ENCODE data around the gene PDE6D.
A peak's percentile ranks its signal among the peaks of the same experiment; 100 is the strongest.
"Not testable (repeated sequence)": the region's sequence is repeated elsewhere in the genome, so short reads cannot be mapped to it uniquely, and the experiment has no call there.

The PDE6D gene

GRCh38 chr2:231718799-231719198 is 62.3 kb downstream of the PDE6D start:
- no peak for DNase-seq

DNA sequence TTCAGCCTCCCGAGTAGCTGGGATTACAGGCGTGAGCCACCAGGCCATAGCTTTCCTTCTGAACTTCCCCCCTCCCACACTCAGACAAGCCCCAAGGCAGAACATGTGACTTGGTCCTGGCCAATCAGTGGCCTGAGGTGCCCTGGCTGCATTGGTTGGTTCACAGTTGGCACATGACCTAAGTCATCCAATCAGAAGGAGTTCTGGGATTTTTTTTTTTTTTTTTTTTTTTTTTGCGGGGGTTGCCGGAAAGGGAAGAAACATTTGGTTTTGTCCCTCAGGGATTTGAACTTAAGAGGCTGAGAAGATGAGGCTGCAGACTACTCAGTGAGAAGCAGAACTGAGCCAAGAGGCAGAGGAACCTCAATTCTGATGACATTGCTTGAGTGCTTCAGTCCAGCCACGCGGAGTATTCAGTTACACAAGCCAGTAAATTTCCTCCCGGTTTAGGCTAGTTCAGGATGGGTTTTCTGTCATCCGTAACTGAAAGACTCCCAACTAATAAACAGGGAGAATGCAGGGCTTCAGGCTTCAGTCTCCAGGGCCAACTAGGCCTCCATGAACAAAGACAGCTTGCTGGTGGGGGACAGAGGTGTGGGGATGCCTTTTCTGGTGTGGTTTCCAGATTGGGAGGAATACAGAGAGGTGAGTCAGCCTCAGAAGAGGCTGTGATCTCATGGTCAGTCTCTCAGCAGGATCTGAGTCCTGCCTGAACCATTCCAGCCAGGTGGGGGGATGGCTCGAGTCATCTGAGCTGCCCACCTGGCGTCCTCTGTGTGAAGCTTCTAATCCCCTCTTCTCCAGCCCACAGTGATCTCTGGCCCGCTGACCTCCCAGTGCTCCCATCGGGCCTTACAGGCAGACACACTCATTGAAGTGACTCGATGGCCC is 63.6 kb downstream of the PDE6D start:
- no peak for DNase-seq

DNA sequence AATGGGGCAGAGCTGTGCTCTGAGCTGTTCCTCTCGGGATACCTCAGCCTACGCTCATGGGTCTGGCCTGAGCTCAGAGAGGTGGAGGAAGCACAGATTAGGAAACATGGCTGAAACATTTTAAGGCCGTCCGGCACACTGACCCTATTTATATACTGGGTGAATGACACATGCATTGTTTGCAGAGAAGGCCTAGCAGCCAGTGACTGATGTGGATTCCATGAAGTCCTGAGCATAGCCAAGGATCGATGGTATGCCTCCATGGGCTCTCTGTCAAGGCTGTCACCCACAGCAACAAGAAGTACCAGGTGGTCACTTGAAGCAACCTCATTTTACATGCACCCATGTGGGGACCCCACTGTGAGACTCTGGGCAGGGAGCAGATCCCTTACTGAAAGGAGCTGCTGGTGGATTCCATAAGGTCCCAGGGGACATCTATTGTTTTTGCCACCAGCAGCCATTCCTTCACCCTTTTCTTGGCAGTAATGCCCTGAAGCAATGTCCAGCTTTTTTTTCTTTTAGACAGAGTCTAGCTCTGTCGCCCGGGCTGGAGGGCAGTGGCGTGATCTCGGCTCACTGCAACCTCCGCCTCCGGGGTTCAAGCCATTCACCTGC is 64.3 kb downstream of the PDE6D start:
- no peak for DNase-seq

DNA sequence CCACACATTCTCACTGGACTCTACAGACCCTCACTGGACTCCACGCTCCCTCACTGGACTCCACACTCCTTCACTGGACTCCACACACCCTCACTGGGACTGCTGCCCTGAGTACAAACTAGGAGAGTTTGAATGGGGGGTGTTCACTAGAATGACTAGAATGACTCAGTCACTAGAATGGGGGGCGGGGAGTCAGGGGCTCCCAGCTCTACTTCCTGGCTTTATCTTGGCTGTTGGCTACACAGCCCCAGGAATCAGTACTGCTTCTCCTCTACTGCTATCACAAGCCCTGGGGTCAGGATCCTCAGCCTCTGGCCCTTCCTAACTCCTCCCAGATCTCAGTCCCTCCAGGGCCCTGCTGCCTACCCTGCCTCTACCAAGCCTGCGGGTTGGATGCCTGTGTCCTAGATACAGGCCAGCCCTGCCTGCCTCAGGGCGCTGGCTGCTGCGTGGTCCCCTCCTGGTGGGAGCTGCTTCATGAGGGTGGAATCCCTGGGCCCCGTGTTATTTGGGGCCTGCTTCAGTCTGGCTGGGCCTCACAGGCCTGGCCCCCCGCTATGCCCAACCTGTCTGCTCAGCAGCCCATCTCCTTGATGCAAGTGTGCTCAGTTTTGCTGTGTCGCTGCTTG is 65.0 kb downstream of the PDE6D start:
- DNase-seq = no peak

GRCh38 chr2:231715499-231715837 is 65.6 kb downstream of the PDE6D start:
- no peak for DNase-seq

DNA sequence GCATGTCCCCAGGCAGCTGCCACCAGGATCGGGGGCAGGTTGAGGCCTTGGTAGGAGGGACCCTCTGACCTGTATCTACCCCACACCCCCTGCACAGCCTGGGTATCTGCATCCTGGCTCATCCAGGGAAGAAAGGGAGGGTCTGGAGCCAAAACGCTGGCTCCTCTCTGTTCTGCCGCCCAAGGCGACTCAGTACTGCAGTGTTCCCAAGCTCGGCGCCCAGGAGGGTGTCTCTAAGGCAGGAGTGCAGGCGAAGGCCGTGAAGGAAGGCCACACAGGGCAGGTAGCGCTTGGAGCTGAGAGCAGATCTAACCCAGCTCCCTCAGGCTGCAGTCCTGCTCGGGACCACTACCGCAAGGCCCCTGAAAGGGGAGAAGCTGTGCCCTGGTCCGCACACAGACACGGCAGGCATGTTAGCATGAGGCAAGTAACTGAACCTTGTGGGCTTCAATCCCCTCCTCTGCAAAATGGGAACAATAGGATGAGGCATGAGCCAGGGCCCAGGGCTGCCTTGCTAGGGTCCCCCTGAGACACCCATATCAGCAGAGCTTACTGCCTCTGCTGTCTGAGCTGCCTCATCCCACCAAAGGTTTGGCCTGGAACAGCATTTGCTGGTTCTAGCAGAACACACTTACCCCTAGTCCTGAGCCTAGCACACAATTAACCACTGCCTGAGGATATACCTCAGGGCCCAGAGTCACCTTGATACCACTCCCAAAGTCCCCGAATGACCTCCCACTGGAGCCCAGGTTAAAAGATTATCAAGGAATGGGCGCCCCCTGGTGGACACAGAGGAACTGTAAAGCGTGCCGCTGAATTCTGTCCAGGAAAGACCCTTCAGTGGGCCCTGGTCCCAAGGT is 66.2 kb downstream of the PDE6D start:
- no peak for DNase-seq

GRCh38 chr2:231713730-231714638 is 67.1 kb downstream of the PDE6D start:
- DNase-seq = no peak

GRCh38 chr2:231713406-231713729 is 67.7 kb downstream of the PDE6D start:
- not testable (repeated sequence) for DNase-seq

DNA sequence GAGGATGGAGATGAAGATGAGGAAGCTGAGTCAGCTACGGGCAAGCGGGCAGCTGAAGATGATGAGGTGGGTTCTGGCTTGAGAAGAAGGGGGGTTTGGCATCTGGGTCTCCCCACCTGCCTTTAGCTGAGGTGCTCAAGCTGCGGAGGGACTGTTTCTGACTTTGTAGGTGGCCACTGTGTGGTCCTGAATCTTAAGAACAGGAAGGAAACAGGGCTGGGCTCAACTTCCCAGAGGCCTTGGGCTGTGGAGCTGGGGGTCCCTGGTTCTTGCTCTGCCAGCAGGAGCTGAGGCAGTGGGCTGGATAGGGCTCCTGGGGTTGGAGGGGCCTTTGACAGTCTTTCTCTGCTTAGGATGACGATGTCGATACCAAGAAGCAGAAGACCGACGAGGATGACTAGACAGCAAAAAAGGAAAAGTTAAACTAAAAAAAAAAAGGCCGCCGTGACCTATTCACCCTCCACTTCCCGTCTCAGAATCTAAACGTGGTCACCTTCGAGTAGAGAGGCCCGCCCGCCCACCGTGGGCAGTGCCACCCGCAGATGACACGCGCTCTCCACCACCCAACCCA is 68.5 kb downstream of the PDE6D start:
- not testable (repeated sequence) for DNase-seq

DNA sequence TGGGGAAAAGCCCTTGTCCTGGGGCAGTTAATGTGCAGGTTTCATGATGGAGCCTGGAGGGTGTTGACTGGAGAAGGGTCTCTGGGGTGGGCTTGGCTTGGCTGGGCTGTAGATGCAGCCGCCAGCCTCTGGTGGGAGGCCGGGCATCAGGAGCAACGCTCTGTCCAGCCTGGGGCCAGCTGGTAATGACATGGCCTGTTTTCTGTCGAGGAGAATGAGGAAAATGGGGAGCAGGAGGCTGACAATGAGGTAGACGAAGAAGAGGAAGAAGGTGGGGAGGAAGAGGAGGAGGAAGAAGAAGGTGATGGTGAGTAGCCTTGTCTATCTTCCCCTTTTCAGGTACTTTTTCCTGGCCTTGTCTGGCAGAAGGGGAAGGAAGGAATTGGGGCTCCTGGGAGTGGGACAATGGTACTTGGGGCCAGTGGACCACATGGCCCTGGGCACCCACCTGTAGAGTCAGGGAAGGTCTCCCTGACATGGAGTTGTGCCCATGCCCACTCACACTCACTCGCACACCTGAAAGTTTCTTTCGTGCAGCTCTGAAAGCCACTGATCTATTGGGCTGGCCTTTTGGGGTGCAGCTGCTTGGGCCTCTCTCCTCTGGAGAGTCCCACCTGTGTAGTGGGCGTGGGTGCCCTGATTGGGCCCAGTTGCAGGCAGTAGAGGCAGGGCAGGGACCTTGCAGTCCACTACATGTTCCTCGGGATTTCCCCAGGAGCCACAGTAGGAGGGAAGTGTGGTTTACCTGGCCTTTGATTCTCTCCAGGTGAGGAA is 69.2 kb downstream of the PDE6D start:
- DNase-seq = no peak

DNA sequence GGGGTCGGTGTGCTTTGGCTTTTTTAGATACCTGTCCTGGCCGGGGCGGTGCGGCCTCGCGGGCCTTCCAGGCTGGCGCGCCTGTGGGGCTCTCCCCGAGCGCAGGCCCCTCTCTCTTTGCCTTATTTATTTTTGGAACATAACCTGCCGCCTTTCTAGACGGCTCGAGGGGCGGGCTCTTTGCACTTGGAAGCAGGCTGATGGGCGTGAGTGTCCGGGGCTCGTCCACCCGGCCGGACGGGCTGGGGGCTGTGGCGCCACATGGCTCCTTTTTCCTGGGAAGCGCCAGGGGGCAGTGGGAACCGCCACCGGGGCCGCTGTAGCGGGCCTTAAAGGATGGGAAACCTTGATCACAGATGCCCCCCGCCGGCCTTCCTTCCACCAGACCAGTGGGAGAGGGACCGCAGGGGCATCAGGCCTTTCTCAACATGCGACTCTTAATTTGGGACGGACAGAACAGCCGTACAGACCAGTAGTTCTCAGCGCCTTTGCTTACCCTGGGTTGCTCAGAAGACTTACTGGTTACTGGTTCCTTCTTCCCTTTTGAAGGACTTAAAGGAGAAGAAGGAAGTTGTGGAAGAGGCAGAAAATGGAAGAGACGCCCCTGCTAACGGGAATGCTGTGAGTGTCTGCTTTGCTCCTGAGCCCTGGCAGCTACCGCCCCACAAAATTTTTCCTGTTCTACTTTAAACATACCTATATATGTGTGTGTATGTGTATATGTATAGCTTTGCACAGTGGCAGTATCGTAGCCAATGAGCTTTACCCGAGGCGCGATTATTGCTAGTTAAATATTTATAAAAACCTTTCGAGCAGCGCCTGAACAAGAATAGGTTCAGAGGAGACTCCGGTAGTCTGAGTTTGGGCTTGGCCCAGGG is 70.0 kb downstream of the PDE6D start:
- DNase-seq = no peak

DNA sequence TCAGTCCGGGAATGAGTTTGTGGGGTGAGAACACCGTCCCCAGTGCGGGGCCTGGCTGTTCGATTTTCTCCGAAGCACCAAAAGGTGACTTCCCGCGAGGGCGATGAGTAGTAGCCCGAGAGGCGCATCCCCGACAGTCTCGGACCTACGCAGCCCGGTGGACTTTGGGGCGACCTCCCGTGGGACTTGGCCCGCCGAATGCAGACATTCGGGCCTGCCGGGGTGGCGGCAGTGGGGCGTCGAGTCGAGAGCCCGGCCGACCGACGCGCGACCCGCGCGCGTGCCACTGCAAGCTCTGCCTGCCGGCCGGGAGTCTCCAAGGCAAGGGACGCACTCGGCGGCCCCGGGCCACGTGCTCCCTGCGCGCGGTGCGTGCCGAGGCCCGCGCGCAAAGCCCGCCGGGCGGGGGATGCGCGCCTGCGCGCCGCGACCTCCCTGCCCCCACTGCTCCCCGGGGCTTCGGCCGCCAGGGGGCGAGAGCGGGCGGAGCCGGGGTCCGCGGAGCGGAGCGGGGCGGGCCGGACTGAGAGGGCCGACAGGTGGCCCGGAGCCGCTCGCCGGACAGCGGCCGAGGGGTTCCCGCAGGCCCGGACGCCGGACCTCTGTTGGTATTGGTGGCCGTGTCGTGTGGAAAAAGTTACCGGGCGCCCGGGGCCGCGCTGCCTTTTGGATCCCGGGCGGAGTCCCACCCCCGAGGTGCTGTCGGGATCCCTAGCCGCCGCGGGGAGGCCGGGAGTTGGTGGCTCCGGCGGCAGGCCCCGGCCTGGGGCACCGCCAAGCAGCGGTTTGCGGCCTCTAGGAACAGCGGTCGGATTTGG is 70.9 kb downstream of the PDE6D start:
- no peak for DNase-seq

DNA sequence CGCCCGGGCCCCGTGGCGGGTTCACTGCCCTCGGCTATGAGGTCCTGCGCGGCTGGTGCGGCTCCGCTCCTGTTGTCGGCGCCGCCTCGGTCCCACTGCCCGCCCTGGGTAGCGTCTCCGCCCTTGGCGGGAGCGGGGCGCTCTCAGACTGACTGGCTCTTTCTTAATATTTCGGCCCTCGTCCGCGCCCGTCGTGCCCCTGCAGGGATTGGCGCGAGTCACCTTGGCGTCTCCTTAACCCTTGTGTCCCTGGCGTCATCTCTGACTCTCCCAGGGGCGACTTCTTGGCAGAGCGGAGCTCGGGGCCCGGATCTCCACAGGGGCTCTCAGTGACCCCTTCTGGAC is 71.5 kb downstream of the PDE6D start:
- DNase-seq = no peak

DNA sequence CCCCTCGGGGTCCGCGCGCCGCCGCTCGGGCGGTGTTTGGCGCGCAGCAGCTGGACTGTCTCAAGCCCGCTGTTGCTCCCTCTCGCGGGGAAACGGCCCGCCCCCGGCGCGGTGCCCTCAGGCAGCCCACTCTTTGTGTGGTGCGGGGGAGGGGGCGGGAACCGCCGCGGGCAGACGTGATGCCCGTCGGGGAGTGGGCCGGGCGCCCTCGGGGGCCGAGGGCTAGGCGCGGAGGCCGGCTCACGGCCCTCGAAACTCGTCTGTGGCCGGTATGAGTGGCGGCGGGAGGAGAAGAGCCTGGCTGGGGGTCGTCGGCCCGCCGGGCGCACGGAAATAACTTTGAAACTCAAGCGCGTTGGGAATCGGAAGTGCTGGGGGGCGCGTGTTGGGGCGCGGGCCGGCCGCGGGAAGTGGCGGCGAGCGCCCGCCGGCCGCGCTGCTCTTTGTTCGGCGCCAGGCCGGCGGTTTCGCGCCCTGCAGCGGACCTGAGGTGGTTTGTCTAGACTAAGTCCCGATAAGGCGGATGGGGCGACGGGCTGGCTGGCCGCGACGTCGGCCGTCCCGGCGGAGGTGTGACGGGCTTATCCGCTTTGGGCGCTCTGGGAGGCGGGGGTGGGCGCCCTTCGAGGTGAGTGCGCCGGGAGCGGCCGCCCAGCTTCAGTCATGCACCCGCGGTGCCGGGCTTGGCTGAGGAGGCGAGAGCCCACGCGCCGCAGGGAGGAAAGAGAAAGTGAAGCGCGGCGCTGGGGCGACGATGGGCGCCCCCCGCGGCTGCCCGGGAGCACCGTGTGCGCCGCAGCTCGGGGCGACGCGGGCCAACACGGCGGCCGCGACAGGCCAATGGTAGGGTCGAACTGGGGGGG is 72.1 kb downstream of the PDE6D start:
- DNase-seq = no peak

- DNase-seq = peak; percentile 92
Observed at GRCh38 chr2:231707927-231708772, 72.9 kb downstream of the PDE6D start, which contains the start of gene PTMA. Gene PTMA, plus strand, starts transcription at chr2:231708525. Its CDS starts 182 bp downstream, at chr2:231708707.

DNA sequence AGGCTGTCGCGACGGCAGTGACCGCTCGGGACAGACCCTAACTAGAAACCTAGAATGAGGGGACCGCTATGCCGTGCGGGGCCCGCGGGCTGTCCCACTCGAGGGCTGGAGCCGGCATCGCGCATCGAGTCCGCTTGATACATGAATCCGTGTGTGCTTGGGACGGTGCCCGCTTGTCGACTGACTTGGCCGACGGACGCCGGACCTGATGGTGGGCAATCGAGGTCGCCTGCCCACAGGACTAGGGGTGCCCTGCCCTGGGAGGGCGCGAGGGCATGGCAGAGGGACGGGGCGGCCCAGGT is 73.5 kb downstream of the PDE6D start:
- DNase-seq = no peak

Data from NCI-H1417 treated with DMSO at 0.1 percent for 48 hours (cell line).